ENCODE results near the gene CERS6.
"Not testable (repeated sequence)": the region's sequence is repeated elsewhere in the genome, so short reads cannot be mapped to it uniquely, and the experiment has no call there.

The CERS6 gene

GRCh38 chr2:168787098-168787781, 331.2 kb downstream of the CERS6 start:
- DNase-seq: no peak

DNA sequence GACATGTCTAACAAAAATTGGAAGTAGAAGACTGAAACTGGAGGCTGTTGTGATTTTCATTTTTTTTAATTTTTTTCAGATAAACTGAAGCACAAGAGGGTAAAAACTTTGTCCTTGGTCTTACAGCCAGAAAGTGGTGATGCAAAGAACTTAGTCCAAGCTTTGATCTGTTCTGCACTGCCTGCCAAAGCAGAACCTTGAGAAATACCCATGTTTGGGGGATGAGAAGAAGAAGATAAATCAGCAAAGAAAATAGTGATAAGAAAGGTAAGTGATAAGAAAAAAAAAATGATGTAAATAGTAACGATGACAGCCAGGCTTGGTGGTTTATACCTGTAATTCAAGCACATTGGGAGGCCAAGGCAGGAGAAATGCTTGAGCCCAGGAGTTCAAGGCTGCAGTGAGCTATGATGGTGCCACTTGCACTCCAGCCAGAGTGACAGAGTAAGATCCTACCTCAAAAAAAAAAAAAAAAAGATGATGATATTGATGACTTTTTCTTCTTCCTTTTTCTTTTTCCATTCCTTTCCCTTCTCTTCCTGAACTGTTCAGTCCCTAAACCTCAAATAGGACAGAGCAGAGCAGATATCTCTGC, 331.8 kb downstream of the CERS6 start:
- no peak for DNase-seq

DNA sequence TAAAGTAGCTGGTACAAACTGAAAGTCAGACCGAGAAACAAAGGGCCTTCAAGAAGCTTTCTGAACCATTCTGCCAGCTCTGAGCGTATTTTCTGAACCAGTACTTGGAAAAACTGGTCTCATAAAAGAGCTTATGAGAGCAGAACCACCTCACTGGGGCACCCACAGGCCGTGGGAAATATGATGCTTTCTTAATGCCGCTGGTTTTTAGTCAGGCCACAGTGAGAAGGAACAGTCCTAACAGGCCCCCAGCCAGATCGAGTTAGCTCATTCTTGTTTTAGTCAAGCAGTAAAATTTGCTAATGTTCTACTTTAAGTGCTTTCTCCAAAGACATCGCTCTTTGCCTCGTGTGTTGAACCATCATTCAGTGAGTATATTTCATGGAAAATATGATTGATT, 333.7 kb downstream of the CERS6 start:
- DNase-seq: no peak

DNA sequence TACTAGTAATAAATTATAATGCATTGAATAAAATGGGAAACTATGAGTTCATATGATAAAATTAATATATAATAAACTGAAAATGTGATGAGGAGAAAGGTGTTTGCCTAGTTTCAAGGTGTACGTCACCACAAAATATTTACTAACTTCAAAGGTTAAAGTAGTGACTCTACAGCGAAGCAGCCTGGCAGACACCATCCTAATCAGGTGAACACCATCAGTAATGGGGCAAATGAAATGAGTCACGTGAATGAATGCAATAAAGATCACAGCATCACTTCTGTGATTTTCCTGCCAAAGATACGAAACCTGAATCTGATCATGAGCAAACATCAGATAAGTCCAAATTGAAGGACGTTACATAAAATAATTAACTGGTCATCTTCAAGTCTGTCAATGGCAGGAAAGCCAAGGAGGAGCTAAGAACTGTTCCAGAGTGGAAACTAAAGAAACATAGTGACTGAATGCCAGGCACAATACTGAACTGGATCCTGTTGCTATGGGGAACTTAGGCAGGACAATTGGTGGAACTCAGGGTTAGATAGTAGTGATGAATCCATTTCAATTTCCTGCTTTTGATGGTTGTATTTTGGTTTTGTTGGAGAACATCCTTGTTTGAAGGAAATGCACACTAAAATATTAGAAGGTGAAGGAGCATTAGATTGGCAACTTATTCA, 334.3 kb downstream of the CERS6 start:
- DNase-seq: no peak

DNA sequence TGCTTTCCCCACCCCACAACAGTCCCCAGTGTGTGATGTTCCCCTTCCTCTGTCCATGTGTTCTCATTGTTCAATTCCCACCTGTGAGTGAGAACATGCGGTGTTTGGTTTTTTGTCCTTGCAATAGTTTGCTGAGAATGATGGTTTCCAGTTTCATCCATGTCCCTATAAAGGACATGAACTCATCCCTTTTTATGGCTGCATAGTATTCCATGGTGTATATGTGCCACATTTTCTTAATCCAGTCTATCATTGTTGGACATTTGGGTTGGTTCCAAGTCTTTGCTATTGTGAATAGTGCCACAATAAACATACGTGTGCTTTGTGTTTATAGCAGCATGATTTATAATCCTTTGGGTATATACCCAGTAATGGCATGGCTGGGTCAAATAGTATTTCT, 335.1 kb downstream of the CERS6 start:
- DNase-seq: not testable (repeated sequence)

- no peak for DNase-seq
These were observed 337.5 kb downstream of the CERS6 start for GRCh38 chr2:168793596-168793995.

- DNase-seq: no peak
These were observed 338.9 kb downstream of the CERS6 start for GRCh38 chr2:168794968-168795367.

DNA sequence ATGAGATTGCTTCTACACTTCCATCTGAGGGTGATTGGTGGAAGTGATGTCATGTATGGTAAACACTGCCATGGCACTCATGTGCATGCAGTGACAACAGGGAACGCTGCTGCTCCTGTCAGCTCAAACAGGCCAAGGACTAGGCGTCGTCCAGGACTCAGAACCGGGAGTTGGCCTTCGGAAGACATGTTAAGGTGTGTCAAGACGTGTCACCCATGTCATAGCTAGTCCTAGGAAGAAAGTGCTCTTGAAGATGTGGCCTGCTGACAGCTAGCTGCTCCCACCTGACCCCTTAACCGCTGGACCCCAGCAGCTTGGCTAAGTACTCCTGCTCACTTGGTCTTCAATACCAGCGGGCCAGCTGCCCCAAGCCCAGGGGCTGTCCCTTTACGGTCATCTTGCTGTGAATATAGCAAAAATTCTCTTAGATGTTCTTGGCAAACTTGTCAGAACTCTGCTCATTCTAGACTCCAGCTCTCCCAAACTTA, 340.1 kb downstream of the CERS6 start:
- no peak for DNase-seq

GRCh38 chr2:168796583-168797285, 340.7 kb downstream of the CERS6 start:
- DNase-seq: peak; percentile 13

- no peak for DNase-seq
These were observed 341.2 kb downstream of the CERS6 start for GRCh38 chr2:168797286-168797655.

DNA sequence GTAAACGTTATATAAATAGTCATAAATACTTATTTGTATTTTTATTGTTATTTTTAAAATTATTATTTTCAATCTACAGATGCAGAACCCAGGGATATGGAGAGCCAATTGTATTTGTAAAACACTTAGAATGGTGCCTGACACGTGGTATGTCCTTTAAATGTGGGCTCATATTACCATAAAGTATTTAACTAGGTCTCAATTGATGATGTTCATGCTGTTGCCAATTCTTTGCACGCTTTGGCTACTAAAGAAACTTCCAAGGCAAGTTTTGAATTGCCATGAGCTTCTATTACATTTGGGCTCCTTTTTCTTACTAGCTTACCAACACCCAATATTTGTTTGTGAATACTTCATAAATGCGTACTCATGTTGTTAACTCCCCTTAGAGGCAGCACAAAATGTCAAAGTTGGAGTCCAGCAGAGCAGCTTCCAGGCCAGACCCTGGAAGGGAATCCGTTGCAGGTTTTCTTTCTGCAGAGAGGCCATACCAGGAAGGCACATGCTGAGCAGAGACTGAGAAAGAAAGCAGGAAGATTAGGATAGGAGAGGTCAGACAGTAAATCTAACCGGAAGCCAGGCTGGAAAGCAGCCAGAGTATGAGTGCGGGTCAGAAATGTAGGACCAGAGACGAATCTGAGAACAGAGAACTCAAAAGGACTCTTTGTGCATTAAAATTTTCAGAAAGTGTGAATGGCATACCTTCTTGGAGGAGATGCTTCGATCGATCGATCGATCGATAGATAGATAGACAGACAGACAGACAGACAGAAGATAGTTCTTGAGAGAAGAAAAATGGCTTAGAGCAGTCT, 342.2 kb downstream of the CERS6 start:
- no peak for DNase-seq

GRCh38 chr2:168798888-168799410, 342.9 kb downstream of the CERS6 start:
- DNase-seq: no peak

- no peak for DNase-seq
These were observed 345.4 kb downstream of the CERS6 start for GRCh38 chr2:168801471-168801870.

- DNase-seq: peak; percentile 7
These were observed 346.1 kb downstream of the CERS6 start, which contains the start of gene NOSTRIN for GRCh38 chr2:168801961-168802858. TSS of gene NOSTRIN (plus strand) at chr2:168802637. CDS start at chr2:168802647, 10 bp downstream.

- no peak for DNase-seq
These were observed 347.0 kb downstream of the CERS6 start for GRCh38 chr2:168802859-168803725.

DNA sequence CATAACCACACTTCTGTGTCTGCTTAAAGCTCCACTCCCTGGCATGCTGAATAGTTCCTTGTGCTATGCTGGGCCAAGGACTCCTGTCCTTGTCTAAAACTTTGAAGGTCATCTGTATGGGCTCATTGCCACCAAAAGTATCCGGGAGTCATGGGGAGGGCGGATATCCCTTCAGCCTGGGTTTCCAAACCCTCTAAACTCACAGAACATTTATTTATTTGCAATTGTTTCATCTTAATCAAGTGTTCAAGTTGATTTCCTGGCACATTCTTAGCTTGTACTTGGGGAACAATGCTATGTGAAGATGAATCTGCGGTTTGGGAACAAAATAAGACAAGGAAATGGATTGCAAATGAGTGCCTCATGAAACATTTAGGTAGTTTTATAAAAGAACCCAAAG, 348.1 kb downstream of the CERS6 start:
- no peak for DNase-seq

DNA sequence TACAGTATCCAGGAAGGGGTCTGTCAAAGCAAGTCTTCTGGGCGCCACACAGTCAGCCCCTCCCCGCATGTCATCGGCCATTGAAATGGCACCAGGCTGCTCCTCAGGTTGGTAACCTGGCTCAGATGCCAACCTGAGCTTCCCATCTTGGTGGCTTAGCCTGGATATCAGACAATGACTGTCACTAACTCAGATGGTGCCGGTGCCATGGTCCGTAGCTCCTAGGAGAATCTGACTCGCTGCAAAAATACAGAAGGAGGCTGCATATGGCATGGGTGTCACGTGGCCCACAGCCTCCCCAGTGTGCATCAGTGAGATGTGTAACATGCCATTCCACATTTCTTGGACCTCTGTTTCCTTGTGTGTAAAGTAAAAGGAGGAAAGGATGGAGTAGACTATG, 349.5 kb downstream of the CERS6 start:
- no peak for DNase-seq

DNA sequence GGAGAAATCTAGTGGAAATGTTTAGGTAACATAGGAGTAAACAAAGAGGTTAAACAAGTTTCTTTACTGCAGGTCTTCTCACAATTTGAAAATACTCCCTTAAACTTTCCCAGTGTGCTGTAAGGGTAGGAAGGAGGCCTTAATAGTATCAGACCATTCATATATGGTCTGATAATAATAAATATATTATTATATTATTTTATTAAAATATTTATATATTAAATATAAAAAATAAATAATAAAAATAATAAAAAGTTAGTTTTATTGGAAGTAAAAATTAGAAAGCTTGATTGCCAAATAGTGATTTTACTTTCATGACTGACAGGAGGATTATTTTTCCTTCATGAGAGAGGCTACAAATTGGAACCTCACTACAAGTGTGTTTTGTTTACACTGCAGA, 353.5 kb downstream of the CERS6 start:
- no peak for DNase-seq

DNA sequence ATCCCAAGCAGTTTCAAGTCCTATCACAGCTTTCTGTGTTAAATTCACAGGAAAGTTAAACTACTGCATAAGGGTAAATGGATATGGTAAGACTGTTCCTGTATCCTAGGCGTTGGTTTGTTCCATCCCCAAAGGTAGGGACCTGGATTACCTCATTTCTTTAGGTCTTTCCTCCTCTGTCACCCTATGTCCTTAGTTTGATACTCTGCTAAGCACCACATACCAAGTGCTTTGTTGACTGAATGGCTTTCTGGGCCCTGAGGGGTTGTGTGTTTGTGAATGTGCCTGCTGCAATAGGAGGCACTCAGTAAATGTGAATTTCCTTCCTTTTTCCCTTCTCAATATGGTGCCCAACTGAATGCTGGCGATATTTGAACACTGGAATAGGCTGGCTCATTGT, 354.2 kb downstream of the CERS6 start:
- no peak for DNase-seq

DNA sequence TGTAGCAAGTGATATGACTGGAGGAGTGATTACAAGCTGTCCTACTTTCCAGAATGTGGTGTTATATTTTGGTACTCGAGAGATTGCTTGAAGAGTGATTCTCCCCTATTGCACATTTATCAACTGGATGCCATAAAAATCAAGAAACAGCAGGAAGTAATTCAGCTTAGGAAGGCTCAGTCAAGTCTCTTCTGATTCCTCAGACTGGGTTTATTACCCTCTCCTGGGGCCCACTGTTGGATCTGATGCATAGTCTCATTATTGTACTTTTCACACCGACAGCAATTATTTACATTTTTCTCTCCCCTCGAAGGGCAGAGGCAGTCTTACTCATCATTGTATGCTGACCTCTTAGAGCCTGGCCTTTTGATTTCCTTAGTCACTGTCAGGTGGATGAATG, 355.6 kb downstream of the CERS6 start:
- no peak for DNase-seq
